DMS153 treated with DMSO at 0.1 percent for 48 hours (cell line): ENCODE measurements around the gene NIFK.
"Not testable (repeated sequence)": the region's sequence is repeated elsewhere in the genome, so short reads cannot be mapped to it uniquely, and the experiment has no call there.

Source experiments
- DNase-seq: peaks from one replicate; lab custom pipeline; 2025; ENCODE audit not compliant: unreplicated experiment; lab: John Stamatoyannopoulos, UW

Gene NIFK

DNA sequence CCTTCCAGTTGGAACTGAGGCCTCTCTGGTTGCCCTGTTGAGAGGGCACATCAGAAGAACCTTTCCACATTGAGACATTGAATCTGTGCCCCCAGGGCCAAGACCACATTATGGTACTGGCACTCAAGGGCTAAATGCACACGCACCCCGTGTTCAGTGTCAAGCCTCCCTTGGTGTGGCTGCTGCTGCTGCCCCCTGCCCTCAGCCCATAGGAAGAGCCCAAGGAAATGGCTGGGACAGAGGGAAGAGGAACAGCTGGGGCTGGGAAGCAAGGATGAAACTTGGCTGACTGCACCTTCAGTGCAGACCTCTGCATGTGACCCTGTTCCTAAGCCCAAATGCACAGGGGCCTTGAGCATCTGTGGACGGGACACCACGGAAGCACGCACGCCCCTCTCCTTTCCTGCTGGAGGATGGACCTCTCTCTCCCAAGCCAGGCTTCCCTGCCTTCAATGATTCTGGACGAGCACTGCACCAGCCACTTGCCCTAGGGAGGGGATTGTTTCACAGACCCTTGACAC lies 40.2 kb downstream of the NIFK start:
- DNase-seq: no peak

- DNase-seq: no peak
These were observed 41.6 kb downstream of the NIFK start for GRCh38 chr2:121695171-121695451.

DNA sequence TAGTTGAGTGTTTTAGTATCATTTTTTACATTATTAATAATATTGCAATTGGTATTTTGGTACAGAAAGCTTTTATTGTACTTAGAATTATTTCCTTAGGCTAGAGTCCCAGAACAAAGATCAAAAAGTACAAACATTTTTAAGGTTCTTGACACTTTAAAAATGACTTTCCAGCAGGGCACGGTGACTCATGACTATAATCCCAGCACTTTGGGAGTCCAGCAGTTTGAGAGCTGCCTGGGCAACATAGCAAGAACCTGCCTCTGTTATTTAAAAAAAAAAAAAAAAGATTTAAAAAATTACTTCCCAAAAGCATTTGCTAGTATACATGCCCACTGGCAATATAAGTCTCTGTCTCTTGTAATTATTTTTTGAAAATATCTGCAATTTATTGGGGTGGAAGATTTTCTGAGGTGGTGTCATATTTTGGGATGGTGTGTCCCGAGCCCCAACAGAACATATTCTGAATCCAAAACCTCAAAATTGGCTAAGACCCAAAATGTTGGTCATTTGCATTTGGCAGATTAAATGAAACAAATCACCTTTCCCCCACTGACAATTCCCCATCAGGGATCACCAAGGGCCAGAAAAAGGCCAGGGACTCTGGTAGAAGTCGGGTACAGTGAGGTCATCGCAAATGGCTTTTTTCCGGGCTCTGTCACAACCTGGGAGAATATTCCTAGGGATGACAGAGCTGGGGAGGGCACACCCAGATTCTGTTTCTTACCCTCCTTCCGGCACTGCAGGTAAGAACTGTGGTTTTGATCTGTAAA lies 42.1 kb downstream of the NIFK start:
- no peak for DNase-seq

DNA sequence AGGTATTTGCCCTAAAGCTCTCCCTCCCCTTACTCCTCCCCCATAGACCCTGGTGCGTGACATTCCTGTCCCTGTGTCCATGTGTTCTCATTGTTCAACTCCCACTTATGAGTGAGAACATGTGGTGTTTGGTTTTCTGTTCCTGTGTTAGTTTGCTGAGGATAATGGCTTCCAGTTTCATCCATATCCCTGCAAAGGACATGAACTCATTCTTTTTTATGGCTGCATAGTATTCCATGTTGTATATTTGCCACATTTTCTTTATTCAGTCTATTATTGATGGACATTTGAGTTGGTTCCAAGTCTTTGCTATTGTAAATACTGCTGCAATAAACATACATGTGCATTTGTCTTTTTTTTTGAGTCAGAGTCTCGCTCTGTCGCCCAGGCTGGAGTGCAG lies 46.1 kb downstream of the NIFK start:
- not testable (repeated sequence) for DNase-seq

GRCh38 chr2:121690095-121690494 lies 46.6 kb downstream of the NIFK start:
- no peak for DNase-seq

GRCh38 chr2:121689356-121689755 lies 47.3 kb downstream of the NIFK start:
- DNase-seq: no peak

DNA sequence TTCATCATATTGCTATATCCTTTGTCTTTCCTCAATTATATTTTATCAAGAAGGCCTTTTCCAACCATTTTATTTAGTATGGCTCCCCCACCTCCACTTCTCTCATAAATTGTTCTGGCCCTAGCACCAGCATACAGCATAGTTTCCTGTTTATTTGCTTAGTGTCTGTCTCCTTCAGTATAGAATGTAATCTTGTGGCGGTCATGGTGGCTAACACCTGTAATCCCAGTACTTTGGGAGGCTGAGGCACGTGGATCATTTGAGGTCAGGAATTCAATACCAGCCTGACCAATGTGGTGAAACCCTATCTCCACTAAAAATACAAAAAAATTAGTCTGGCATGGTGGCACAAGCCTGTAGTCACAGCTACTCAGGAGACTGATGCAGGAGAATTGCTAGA lies 47.9 kb downstream of the NIFK start:
- DNase-seq: no peak

DNA sequence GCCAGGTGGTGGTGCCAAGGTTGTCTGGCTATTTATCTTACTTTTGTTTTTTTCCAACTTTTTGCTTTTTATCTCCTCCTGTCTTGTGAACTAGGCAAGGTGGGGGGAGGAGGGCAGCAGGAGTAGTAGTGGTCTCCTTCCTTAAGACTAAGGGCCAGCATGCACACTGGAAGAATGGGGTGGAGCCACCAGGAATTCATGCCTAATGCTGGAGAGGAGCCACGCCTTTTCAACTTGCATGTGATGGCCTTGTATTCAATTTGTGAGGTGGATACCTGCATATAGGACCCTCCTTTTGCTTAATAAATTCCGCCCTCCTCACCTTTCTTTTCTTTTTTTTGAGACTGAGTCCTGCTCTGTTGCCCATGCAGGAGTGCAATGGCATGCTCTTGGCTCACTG lies 49.8 kb downstream of the NIFK start:
- no peak for DNase-seq

DNA sequence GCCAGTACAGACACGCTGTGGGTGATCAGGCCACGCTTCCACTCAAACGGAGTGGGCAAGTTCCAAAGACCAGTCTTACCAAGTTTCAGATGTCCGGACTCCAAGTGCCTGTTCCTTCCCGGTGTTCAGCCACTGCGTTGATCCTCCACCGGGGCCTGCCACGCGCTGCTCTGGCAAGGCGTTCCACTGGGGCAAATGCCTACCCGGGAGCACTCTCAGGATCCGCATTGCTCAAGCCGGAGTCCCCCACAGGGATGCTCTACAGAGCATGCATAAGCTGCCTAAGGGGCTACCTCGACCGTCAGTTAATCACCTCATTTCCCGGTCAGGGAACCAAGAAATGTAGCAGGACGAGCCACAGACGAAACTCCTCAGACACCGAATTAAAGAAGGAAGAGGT lies 50.5 kb downstream of the NIFK start:
- DNase-seq: no peak

- DNase-seq: no peak
These were observed 54.0 kb downstream of the NIFK start for GRCh38 chr2:121682396-121683298.

GRCh38 chr2:121677855-121678254 lies 58.8 kb downstream of the NIFK start:
- no peak for DNase-seq
